Peyer's patch (tissue), 4 donors: ENCODE measurements around the gene PKP3.

ENCODE experiments used
- POLR2A ChIP-seq, 2 donors: fragments of 450-650 bp; IDR thresholded peaks; one replicate each; pipeline ENCODE4 v1.5.1; 2017; ENCODE audit warnings: antibody characterized with exemption in 2 of 2, mild to moderate bottlenecking in 2 of 2, moderate library complexity in 2 of 2
- TF ChIP-seq, protein P1 (sequence below), 6 experiments: fragments of 450-650 bp in 4 of 6; fragments of 200-600 bp in 2 of 6; sonication (generic) in 1 of 6; IDR thresholded peaks; one replicate each; pipeline ENCODE4 v1.5.1; 2017 to 2019; ENCODE audit warnings: antibody characterized with exemption in 6 of 6, mild to moderate bottlenecking in 3 of 6, moderate library complexity in 1 of 6

DNA sequence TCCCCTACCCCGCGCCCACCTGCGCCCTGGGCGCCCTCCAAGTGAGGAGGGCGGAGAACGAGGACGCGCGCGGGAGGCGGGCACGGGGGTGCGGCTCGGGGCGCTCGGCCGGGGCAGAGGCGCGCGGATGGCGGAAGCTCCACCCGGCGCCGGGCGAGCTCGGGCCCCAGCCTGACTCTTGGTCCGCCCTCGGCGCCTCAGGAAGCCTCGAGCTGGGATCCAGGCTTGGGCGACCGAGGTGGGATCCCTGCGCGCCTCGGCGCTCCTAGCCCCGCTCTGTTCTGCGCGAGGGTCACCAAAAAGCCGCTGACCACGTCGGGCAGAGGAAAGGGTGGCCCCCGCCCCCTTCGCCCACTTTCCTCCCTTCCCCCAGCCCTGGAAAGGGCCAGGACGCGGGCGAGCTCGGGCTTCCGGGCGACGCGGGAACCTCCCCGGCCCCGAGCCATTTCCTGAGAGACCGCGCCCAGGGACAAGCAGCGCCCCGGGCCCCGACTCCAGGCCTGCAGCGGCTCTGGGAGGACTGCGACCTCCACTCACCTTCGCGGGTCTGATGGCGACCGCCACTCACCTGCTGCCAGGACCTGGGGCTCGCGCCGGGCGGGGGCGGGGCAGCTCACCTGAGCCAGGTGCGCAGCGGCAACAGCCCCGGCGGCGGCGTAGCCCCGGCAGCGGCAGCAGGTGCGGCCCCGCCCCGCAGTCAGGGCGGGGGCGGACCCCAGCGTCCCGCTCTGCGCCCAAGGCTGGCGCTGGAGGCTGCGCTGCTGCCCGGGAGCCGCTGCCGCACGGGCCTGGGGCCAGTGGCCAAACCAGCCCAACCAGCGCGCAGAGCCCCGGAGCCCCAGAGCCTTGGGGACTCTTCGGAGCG lies 23.0 kb downstream of the PKP3 start:
- TF ChIP-seq, protein P1, sequence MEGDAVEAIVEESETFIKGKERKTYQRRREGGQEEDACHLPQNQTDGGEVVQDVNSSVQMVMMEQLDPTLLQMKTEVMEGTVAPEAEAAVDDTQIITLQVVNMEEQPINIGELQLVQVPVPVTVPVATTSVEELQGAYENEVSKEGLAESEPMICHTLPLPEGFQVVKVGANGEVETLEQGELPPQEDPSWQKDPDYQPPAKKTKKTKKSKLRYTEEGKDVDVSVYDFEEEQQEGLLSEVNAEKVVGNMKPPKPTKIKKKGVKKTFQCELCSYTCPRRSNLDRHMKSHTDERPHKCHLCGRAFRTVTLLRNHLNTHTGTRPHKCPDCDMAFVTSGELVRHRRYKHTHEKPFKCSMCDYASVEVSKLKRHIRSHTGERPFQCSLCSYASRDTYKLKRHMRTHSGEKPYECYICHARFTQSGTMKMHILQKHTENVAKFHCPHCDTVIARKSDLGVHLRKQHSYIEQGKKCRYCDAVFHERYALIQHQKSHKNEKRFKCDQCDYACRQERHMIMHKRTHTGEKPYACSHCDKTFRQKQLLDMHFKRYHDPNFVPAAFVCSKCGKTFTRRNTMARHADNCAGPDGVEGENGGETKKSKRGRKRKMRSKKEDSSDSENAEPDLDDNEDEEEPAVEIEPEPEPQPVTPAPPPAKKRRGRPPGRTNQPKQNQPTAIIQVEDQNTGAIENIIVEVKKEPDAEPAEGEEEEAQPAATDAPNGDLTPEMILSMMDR (IDR thresholded peaks at IDR 0.05) = peak in 3 of 6 experiments; percentile 5 to 17 (median 8)
- peak in 1 of 2 donors; percentile 38 for TF ChIP-seq POLR2A (IDR thresholded peaks at IDR 0.05)
